Fibroblast of the aortic adventitia (primary cell): Measurements from ENCODE around the gene ALPK3. TPM values are rescaled to one million over a fixed set of nuclear protein-coding genes. Genes with fewer than 3 reads are reported as not detected.
A peak's percentile ranks its signal among the peaks of the same experiment; 100 is the strongest.

ENCODE experiments used
- DNase-seq: peaks from one replicate; pipeline ENCODE4 v3.0.0-alpha.2; 2010; ENCODE audit warnings: low read depth
- H3K4me3 ChIP-seq: 2 replicates; pipeline ENCODE4 v1.5.1; 2011; ENCODE audit warnings: low read depth, mild to moderate bottlenecking, control low read depth, low read length, moderate library complexity
- total RNA-seq: library from RNA; depleted of rRNA; stranded (reverse); fragments of >200 nt; gene quantifications from 2 replicates; pipeline ENCODE4 v1.2.3, GENCODE V29; 2012; ENCODE audit warnings: low replicate concordance
- TF ChIP-seq, protein P1 (sequence below): IDR thresholded peaks from 2 replicates; pipeline ENCODE4 v1.5.1; 2011; ENCODE audit warnings: mild to moderate bottlenecking, low read length, control low read depth, inconsistent platforms; ENCODE audit not compliant: insufficient read depth

The ALPK3 gene
- total RNA-seq, 1 donor = 0.18 TPM

DNA sequence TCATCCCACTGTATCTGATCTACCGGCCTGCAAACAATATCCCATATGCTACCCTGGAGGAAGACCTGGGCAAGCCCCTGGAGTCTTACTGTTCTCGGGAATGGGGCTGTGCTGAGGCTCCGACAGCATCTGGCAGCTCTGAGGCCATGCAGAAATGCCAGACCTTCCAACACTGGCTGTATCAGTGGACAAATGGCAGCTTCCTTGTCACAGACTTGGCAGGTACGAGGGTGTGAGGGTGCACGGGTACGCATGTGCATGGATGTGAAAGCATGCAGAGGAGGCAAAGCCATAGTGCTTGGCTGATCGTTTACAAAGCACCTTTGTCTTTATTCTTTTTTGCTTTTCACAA, 47.3 kb downstream of the ALPK3 start:
- peak overlapping the region; percentile 48 for H3K4me3 ChIP-seq
- TF ChIP-seq, protein P1, sequence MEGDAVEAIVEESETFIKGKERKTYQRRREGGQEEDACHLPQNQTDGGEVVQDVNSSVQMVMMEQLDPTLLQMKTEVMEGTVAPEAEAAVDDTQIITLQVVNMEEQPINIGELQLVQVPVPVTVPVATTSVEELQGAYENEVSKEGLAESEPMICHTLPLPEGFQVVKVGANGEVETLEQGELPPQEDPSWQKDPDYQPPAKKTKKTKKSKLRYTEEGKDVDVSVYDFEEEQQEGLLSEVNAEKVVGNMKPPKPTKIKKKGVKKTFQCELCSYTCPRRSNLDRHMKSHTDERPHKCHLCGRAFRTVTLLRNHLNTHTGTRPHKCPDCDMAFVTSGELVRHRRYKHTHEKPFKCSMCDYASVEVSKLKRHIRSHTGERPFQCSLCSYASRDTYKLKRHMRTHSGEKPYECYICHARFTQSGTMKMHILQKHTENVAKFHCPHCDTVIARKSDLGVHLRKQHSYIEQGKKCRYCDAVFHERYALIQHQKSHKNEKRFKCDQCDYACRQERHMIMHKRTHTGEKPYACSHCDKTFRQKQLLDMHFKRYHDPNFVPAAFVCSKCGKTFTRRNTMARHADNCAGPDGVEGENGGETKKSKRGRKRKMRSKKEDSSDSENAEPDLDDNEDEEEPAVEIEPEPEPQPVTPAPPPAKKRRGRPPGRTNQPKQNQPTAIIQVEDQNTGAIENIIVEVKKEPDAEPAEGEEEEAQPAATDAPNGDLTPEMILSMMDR = no peak
- no peak for DNase-seq

DNA sequence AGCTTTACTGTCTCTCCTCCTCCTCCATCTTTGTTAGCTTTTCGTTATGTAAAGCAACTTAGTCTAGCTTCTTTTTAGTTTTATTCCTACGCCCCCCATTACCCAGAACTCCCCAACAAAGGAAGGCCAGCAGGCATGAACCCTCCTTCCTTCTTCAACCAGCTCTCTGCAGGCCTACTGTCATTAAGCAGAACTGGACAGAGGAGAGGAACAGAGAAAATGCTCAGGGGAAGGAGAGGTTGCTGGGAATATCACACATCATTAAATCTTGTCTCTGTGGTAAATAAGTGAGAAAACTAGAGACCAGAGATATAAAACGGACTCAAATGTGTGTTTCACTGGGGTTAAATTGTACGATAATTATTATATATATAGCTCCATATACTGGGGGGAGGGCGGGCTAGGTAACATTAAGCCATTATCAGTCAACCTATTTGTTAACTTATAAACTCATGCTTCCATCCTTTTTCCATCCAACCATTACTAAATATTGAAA, 48.0 kb downstream of the ALPK3 start:
- DNase-seq = no peak
- TF ChIP-seq, protein P1 = no peak
- no peak overlapping the region for H3K4me3 ChIP-seq

DNA sequence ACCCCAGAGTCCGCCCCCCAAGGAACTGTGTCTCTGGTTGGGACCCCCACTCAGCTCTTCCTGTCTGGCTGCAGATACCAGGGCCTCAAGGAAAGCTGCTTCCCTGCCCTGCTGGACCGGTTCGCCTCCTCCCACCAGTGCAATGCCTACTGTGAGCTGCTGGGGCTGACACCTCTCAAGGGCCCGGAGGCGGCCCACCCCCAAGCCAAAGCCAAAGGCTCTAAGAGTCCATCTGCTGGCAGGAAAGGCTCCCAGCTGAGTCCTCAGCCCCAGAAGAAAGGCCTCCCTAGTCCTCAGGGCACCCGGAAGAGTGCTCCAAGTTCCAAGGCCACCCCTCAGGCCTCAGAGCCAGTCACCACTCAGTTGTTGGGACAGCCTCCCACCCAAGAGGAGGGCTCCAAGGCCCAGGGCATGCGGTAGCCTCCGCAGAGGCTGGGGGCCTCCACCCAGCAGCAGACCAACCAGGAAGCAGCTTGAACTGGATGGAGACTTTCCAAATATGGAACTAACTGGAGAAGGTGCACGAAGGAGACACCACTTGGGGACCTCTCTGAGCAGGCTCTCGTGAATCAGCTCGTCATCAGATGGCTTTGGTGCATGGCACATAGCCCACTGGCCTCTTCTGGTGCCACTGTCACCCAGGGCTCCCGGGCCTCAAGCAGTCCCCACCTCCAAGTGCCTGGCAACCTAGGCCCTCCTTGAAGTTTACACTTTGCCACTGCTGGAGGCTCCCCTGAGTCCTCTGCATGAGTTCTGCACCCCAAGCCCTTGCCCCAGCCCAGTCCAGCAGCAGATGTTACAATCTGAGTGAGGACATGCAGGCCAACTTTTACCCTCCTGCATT, 51.1 kb downstream of the ALPK3 start:
- no peak overlapping the region for H3K4me3 ChIP-seq
- DNase-seq = no peak
- TF ChIP-seq, protein P1 = no peak

DNA sequence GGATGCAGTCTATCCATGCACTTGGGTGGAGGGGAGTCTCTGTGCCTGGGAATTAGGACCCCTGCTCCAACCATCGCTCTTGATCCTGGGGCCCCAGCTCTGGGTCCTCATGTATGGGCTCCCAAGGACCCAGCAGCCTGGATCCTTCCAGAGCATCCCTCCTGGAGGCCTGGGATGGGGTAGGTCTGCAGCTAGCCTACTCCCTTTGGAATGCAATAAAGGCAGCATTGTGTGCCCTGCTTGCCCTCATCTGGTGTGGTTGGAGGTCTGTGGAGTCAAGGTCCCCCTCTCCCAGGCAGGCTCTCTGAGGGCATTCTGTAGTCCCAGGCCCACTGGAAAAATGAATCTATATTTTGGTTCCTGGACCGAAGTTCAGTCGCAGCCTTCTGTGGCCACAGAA, 52.4 kb downstream of the ALPK3 start:
- H3K4me3 ChIP-seq = no peak overlapping the region
- TF ChIP-seq, protein P1 = no peak
- no peak for DNase-seq

DNA sequence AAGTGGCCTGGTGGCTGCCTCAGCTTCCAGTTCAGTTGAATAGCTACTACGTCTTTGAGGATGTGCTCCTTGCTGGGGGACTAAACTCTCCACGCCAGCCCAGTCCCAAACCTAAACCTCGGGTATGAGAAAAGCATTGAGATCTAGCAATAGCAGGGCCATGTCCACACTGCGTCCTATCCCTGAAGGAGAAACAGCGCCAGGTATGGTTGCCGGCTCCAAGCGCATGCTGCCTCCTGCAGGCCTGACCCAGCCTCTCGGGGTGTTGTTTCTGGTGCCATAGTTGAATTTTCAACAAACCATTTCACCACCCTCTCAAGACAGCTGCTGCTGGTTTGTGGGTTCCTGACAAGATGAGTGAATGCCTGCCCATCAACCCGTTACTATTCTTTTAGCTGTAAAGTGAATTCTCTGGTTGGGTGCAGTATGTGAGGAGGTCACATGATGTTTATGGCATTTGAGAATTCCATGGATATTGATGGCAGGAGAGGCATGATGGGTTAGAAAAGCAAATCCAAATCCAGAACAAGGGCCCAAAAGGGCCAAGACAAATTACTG, 54.4 kb downstream of the ALPK3 start:
- TF ChIP-seq, protein P1 = no peak
- DNase-seq = no peak
- H3K4me3 ChIP-seq = no peak overlapping the region

DNA sequence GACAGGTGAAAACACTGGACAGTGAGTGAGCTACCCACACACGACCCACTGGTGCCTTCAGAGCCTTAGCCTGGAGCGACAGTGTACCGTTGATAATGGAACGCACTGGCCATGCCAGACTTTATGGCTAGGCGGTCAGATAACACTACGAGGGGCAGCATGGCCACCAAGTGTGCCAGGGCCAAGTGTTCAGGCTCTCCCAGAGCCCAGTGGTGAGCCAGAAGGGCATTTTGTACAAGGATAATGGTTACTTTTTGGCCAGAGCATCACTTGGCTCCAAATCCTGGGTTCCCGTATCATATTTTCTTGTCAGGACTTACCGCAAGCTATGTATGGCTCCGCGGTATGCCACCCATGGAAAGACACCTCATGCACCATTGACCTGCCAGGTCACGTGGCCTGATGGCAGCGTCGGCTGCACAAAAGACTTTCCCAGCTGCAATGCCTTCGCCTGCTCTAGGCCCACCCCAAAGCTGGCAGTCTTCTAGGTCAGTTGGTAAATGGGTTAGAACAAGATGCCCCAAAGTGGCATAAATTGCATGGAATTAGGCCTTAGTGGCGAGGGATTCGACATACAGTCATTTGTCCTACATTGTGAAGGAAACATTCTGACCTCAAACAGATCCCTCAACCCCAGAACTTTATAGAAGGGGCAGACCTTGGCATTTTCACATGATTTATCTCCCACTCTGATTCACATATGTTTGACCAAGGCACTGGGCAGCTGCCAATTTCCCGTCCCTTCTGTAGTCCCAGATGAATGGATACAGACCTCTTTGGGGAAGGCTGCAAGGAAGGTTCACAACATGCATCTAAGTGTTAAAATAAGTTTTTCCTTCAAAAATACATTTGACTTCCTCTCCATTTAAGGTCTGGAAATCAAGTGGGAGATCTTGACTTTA, 55.1 kb downstream of the ALPK3 start:
- peak; percentile 9 for DNase-seq
- TF ChIP-seq, protein P1 = no peak
- H3K4me3 ChIP-seq = no peak overlapping the region
